Karpas-422 (cell line): Measurements from ENCODE around the gene C17orf58. TPM values are rescaled to one million over a fixed set of nuclear protein-coding genes. Genes with fewer than 3 reads are reported as not detected.
"Not testable (repeated sequence)": the region's sequence is repeated elsewhere in the genome, so short reads cannot be mapped to it uniquely, and the experiment has no call there.

Experiments used
- DNase-seq: peaks from one replicate; pipeline ENCODE4 v3.0.0-alpha.2; 2015
- H2AFZ ChIP-seq: fragments of 200-600 bp; sonication (generic); 2 replicates; pipeline ENCODE4 v1.6.1; 2014; ENCODE audit warnings: antibody characterized with exemption, low read length, mixed read lengths
- H3K27ac ChIP-seq: fragments of 200-600 bp; sonication (generic); 2 replicates; pipeline ENCODE4 v1.5.1; 2014; ENCODE audit warnings: mild to moderate bottlenecking, low read length, moderate library complexity
- H3K27me3 ChIP-seq: fragments of 200-600 bp; sonication (generic); 2 replicates; pipeline ENCODE4 v1.6.1; 2014; ENCODE audit warnings: low read length, mixed read lengths
- H3K36me3 ChIP-seq: fragments of 200-600 bp; sonication (generic); 2 replicates; pipeline ENCODE4 v1.6.1; 2014; ENCODE audit warnings: low read length, mixed read lengths; ENCODE audit not compliant: insufficient read depth
- H3K4me1 ChIP-seq: fragments of 200-600 bp; sonication (generic); 2 replicates; pipeline ENCODE4 v1.6.1; 2014; ENCODE audit warnings: mild to moderate bottlenecking, low read length, mixed read lengths
- H3K4me2 ChIP-seq: fragments of 200-600 bp; sonication (generic); 2 replicates; pipeline ENCODE4 v1.6.1; 2014; ENCODE audit warnings: low read length, low read depth, mild to moderate bottlenecking; ENCODE audit not compliant: poor library complexity, severe bottlenecking
- H3K4me3 ChIP-seq: fragments of 200-600 bp; sonication (generic); 2 replicates; pipeline ENCODE4 v1.5.1; 2014; ENCODE audit warnings: mild to moderate bottlenecking, antibody characterized with exemption, low read length, mixed read lengths
- H3K79me2 ChIP-seq: fragments of 200-600 bp; sonication (generic); 2 replicates; pipeline ENCODE4 v1.6.1; 2014; ENCODE audit warnings: mild to moderate bottlenecking, low read length, mixed read lengths
- H3K9ac ChIP-seq: fragments of 200-600 bp; sonication (generic); 2 replicates; pipeline ENCODE4 v1.6.0; 2014; ENCODE audit warnings: low read length
- H3K9me2 ChIP-seq: fragments of 200-600 bp; sonication (generic), shearing (Covaris generic); replicated peaks from 2 replicates; pipeline ENCODE4 v1.6.0; 2014; ENCODE audit warnings: mild to moderate bottlenecking, low read length, moderate library complexity; ENCODE audit not compliant: insufficient read depth
- H3K9me3 ChIP-seq: fragments of 300-700, 200-600 bp; sonication (generic); 2 replicates; pipeline ENCODE4 v1.6.1; 2014; ENCODE audit warnings: low read length, mixed read lengths
- H4K20me1 ChIP-seq: fragments of 200-600 bp; sonication (generic); 2 replicates; pipeline ENCODE4 v1.6.1; 2014; ENCODE audit warnings: mild to moderate bottlenecking, antibody characterized with exemption, low read length, low read depth; ENCODE audit not compliant: insufficient read depth
- total RNA-seq: library from RNA; depleted of rRNA; stranded (reverse); fragments of >200 nt; shearing (Covaris generic); gene quantifications from 2 replicates; pipeline ENCODE4 v1.2.3, GENCODE V29; 2014; ENCODE audit warnings: low replicate concordance; rRNA removed

Gene C17orf58
- 51.0 and 52.9 TPM in 2 replicates for total RNA-seq

DNA sequence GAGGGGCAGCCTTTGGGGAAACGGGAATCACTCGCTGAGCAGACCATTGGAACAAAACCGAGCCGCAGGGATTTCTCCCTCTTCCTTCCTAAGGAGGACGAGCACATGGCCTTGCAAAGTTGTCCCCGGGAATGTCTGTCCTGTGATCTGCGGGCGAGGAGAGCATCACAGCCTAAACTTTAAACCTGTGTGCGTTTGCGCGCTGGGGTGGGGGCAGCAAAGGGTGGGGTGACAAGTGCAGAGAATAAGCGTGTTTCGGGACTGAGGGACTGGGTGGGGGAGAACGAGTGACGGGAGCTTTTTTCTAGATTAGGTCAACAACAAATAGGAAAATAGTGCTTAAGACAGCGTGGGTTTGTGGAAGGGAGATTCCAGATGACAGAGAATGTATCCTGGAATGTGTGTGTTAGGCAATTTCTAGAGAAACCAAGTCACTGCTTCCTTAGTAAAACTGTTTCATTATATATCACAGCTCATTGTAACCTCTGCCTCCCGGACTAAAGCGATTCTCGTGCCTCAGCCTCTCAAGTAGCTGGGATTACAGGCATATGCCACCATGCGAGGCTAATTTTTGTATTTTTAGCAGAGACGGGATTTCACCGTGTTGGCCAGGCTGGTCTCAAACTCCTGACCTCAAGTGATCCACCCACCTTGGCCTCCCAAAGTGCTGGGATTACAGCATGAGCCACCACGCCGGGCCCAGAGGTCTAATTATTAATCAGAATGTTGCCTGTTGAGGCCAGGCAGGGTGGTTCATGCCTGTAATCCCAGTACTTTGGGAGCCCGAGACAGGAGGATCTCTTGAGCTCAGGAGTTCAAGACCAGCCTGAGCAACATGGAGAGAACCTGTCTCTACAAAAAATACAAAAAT, at the start of gene C17orf58:
Gene C17orf58, minus strand, starts transcription at position 169 of the 871 bp plus-strand sequence. CDS start 271 bp downstream, outside the sequence.
- not testable (repeated sequence) for H3K9me2 ChIP-seq, H3K79me2 ChIP-seq, H2AFZ ChIP-seq, H3K27me3 ChIP-seq, H4K20me1 ChIP-seq, H3K36me3 ChIP-seq, H3K27ac ChIP-seq, H3K9me3 ChIP-seq, DNase-seq
- Histone ChIP-seq H3K4me3 (peak within 1 kb of the TSS; percentile 70), H3K4me1 (peaks cover 35% of the 10 kb centered on the region), H3K9ac (peak within 1 kb of the TSS; percentile 92), H3K4me2 (peak within 1 kb of the TSS; percentile 82)

DNA sequence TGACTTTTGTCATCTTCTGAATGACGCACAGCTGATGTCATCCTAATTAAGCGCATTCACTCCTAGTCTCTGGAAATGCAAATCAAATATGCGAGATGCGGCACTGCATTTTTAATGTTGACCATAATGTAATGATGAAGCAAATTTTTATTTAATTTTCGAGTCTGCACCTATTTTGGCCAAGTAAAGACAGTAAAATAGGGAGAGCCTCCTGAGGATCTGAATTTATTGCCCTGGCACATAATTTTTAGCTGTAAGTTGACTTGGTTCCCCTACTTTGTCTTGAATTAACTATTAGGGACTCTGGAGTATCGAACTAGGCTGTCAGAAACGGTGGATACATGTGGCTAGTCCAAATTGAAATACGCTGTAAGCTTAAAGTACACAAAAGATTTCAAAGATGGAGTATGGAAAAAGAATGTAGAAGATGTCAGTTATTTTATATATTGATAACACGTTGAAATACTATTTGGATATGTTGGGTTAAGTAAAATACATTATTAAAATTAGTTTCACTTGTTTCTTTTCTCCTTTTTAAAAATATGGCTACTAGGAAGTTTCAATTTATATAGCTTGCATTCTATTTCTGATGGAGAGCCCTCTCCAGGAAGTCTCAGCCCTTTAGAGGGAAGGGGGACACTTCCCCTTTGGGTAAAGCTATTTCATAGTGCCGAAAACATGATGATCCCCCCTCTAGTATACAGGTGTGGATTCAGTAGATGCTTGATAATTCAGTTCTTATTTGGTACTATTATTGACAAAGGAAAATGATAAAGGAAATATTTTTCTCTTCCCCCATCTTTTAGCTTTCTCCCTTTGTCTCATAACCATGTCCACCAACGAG, 40.3 kb upstream of the C17orf58 start:
- Histone ChIP-seq H3K9me3 (no peaks in the 10 kb centered on the region), H3K27ac (peak overlapping the region; percentile 90), H3K4me1 (peaks cover 22% of the 10 kb centered on the region), H3K79me2 (peaks cover 37% of the 10 kb centered on the region), H3K4me3 (peak overlapping the region; percentile 96), H4K20me1 (peaks cover 13% of the 10 kb centered on the region), H3K4me2 (peak overlapping the region; percentile 97), H3K9me2 (no peaks in the 10 kb centered on the region), H3K36me3 (peaks cover 47% of the 10 kb centered on the region), H2AFZ (no peak overlapping the region), H3K27me3 (no peaks in the 10 kb centered on the region), H3K9ac (peak overlapping the region; percentile 97)
- DNase-seq = no peak

DNA sequence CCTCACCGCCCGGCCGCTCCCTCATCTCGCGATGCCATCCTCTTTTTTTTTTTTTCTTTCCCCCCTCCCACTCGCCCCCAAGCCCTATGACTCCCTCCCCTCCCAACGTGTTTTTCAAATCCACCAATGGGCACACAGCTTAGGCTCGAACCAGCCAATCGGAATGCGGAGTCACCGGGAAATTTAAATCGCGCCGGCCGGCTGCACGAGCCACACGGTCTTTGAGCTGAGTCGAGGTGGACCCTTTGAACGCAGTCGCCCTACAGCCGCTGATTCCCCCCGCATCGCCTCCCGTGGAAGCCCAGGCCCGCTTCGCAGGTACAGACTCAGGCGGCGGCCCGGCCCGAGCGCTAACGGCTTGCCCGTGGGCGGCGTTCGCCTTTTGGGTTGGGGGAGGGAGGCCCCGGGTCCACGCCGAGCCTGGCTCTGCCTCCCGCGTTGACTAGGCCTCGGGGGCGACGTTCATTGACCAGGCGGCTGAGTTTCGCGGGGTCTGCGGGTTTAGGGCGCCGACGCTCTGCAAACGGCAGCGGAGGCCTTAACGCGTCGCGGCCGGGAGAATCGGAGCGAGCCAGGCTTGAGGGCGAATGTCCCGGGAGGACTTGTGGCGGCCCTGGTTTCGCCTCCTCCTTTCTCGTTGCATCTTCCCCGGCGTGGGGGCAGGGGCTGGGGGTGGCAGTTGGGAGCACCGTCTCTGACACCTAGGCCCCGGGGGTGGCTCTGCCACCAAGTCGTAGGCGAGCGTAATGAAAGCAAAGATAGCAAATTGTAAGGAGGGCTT, 39.4 kb upstream of the C17orf58 start, which contains the start of gene KPNA2:
Gene KPNA2, plus strand, starts transcription at position 213 of the 781 bp plus-strand sequence. CDS start 1,398 bp downstream, outside the sequence.
- H3K9ac ChIP-seq = peak within 1 kb of the TSS; percentile 97
- peaks cover 39% of the 10 kb centered on the region for H3K36me3 ChIP-seq
- H4K20me1 ChIP-seq = peaks cover 13% of the 10 kb centered on the region
- H3K9me3 ChIP-seq = no peaks in the 10 kb centered on the region
- DNase-seq = peak; percentile 99
- H3K4me1 ChIP-seq = peaks cover 22% of the 10 kb centered on the region
- no peaks in the 10 kb centered on the region for H3K9me2 ChIP-seq
- H3K27ac ChIP-seq = peak within 1 kb of the TSS; percentile 90
- H3K79me2 ChIP-seq = peaks cover 37% of the 10 kb centered on the region
- H3K4me2 ChIP-seq = peak within 1 kb of the TSS; percentile 97
- H3K4me3 ChIP-seq = peak within 1 kb of the TSS; percentile 96
- 0 out of 2 replicates have a peak within 1 kb of the TSS, but pooled peaks have one; percentile 90 for H2AFZ ChIP-seq
- H3K27me3 ChIP-seq = no peaks in the 10 kb centered on the region

DNA sequence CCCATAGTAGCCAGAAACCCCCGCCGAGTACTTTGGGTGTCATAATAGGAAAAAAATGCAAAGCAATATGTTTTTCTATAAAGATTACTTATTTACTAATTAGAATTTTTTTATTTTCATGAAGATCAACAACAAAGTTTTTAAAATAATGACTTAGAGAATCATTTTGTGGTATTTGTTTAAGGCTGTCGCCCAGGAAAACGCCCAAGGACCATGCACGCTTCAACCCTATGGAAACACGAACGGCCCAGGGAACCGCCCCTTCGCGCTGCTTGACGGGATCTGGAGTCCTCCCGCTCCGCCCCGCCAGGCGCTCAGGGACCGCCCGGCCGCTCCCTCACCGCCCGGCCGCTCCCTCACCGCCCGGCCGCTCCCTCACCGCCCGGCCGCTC, 38.9 kb upstream of the C17orf58 start:
- peak overlapping the region; percentile 40; the same call in 1 of the 2 replicates for H3K9ac ChIP-seq
- H3K4me1 ChIP-seq = peaks cover 22% of the 10 kb centered on the region
- H3K27ac ChIP-seq = no peak overlapping the region
- no peaks in the 10 kb centered on the region for H3K9me2 ChIP-seq
- peaks cover 33% of the 10 kb centered on the region for H3K36me3 ChIP-seq
- H4K20me1 ChIP-seq = peaks cover 13% of the 10 kb centered on the region
- no peak overlapping the region for H2AFZ ChIP-seq
- H3K4me3 ChIP-seq = peak overlapping the region; percentile 39; the same call in 1 of the 2 replicates
- H3K4me2 ChIP-seq = peak overlapping the region; percentile 79
- DNase-seq = no peak
- H3K79me2 ChIP-seq = peaks cover 37% of the 10 kb centered on the region
- H3K27me3 ChIP-seq = no peaks in the 10 kb centered on the region
- H3K9me3 ChIP-seq = no peaks in the 10 kb centered on the region

DNA sequence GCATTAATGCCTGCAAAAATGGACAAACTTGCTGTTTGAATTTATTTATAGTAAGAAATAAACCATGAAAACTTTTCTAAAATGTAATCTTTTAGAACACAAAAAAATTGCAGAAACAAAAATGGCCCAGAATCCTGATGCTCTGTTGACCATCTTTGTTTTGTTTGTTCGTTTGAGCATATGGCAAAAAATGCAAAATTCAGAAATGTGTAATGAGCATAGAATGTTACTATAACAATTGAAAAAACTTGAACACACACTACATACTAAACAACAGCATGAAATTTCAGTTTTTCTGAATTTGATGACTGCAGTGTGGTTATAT, 38.1 kb upstream of the C17orf58 start:
- peaks cover 13% of the 10 kb centered on the region for H4K20me1 ChIP-seq
- peaks cover 30% of the 10 kb centered on the region for H3K36me3 ChIP-seq
- no peak overlapping the region for H3K4me3 ChIP-seq
- no peaks in the 10 kb centered on the region for H3K9me2 ChIP-seq
- no peak overlapping the region; the same call in 1 of the 2 replicates for H3K9ac ChIP-seq
- H3K9me3 ChIP-seq = no peaks in the 10 kb centered on the region
- DNase-seq = no peak
- 0 out of 2 replicates have a peak overlapping the region, but pooled peaks have one; percentile 90 for H2AFZ ChIP-seq
- H3K27ac ChIP-seq = no peak overlapping the region
- peaks cover 37% of the 10 kb centered on the region for H3K79me2 ChIP-seq
- H3K4me1 ChIP-seq = peaks cover 26% of the 10 kb centered on the region
- peak overlapping the region; percentile 79 for H3K4me2 ChIP-seq
- no peaks in the 10 kb centered on the region for H3K27me3 ChIP-seq

DNA sequence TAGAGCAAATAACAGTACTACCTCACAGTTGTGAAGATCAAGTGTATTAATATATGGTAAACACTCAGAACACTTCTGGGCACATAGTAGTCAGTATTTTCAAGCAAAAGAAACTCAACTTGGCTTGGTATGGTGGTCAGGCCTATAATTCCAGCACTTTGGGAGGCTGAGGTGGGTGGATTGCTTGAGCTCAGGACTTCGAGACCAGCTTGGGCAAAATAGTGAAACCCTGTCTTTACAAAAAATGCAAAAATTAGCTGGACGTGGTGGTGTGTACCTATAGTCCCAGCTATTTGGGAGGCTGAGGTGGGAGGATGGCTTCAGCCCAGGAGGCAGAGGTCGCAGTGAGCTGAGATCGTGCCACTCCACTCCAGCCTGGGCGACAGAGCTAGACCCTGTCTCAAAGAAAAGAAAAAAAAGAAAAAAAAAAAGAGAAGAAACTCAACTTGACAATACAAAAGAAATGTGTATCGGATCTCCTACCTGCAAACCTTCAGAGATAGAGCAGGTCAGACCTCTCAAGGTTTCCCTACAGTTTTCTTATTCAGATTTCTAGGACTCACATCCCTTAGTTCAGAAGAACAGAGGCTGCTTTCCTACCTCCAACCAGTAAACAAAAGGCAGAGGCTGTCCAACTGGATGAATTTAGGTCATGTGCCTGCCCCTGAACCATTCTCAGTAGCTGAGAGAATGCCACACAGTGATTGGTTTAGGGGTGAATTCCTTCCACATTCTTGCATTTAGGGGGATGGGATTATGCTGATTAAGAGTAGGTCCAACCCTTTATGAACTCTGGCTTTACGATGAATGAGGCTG, 37.6 kb upstream of the C17orf58 start:
- Histone ChIP-seq H3K9me3 (no peaks in the 10 kb centered on the region), H3K36me3 (peaks cover 26% of the 10 kb centered on the region), H3K4me3 (no peak overlapping the region), H3K27me3 (no peaks in the 10 kb centered on the region), H3K4me2 (peak overlapping the region; percentile 79), H3K9ac (no peak overlapping the region), H3K79me2 (peaks cover 33% of the 10 kb centered on the region), H3K9me2 (no peaks in the 10 kb centered on the region), H2AFZ (peak overlapping the region; percentile 90; the same call in 1 of the 2 replicates), H3K27ac (no peak overlapping the region), H4K20me1 (peaks cover 13% of the 10 kb centered on the region), H3K4me1 (peaks cover 28% of the 10 kb centered on the region)
- DNase-seq = no peak

DNA sequence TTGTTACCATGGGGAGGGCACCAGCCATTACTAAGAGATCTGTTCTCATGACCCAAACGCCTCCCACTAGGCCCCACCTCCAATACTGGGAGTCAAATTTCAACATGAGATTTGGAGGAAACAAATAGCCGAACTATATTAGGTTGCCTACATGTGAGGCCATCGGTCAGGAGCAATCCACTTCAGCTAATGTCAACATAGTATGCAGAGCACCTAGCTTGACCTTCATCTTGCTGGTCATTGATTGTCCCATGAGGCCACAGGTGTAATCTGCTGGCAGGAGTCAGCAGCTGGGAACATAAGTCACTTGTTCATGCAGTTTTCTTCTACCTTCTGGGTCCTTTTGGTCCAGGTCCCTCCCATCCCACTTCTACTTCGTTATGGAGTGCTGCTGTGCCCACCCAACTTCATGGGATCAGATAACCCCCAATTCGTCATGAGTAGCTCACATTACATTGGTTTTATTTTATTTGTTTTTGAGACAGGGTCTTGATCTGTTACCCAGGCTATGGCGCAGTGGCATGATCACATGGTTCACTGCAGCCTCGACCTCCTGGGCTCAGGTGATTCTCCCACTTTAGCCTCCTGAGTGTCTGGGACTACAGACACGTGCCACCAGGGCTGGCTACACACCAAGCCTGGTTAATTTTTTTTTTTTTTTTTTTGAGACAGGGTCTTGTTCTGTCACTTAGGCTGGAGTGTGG, 33.4 kb upstream of the C17orf58 start:
- Histone ChIP-seq H4K20me1 (no peaks in the 10 kb centered on the region), H3K9me2 (no peaks in the 10 kb centered on the region), H3K27me3 (no peaks in the 10 kb centered on the region), H2AFZ (no peak overlapping the region), H3K36me3 (no peaks in the 10 kb centered on the region), H3K27ac (no peak overlapping the region), H3K4me1 (peaks cover 13% of the 10 kb centered on the region), H3K4me2 (no peak overlapping the region), H3K4me3 (no peak overlapping the region), H3K79me2 (no peaks in the 10 kb centered on the region), H3K9me3 (no peaks in the 10 kb centered on the region), H3K9ac (no peak overlapping the region)
- DNase-seq = no peak
